ENCODE measurements around the gene DLG2.
A peak's percentile ranks its signal among the peaks of the same experiment; 100 is the strongest.

DLG2 gene

GRCh38 chr11:85551881-85552280 lies 75.3 kb downstream of the DLG2 start:
- DNase-seq, result no peak
- no peaks in the 10 kb centered on the region for H3K36me3 Mint-ChIP-seq (ENCODE audit: low read depth)
- H3K4me1 Mint-ChIP-seq, result no peaks in the 10 kb centered on the region
- peaks cover 8% of the 10 kb centered on the region for H3K9me3 Mint-ChIP-seq
- no peaks in the 10 kb centered on the region for H3K27me3 Mint-ChIP-seq (ENCODE audit: low read depth, poor library complexity)
- H3K4me3 Mint-ChIP-seq, result no peak overlapping the region
- TF ChIP-seq CTCF (IDR thresholded peaks at IDR 0.05), result no peak
- no peak overlapping the region for H3K27ac Mint-ChIP-seq

GRCh38 chr11:85541683-85542082 lies 85.5 kb downstream of the DLG2 start:
- H3K27me3 Mint-ChIP-seq (ENCODE audit: low read depth, poor library complexity), result no peaks in the 10 kb centered on the region
- H3K4me3 Mint-ChIP-seq, result no peak overlapping the region
- H3K36me3 Mint-ChIP-seq (ENCODE audit: low read depth), result no peaks in the 10 kb centered on the region
- H3K27ac Mint-ChIP-seq, result no peak overlapping the region
- H3K9me3 Mint-ChIP-seq, result peaks cover 8% of the 10 kb centered on the region
- no peaks in the 10 kb centered on the region for H3K4me1 Mint-ChIP-seq
- no peak for DNase-seq
- TF ChIP-seq CTCF (IDR thresholded peaks at IDR 0.05), result no peak

- Mint-ChIP-seq H3K9me3 (peaks cover 8% of the 10 kb centered on the region), H3K4me3 (no peak overlapping the region), H3K36me3 (ENCODE audit: low read depth) (no peaks in the 10 kb centered on the region), H3K27ac (peak overlapping the region; percentile 33), H3K27me3 (ENCODE audit: low read depth, poor library complexity) (no peaks in the 10 kb centered on the region), H3K4me1 (no peaks in the 10 kb centered on the region)
- TF ChIP-seq CTCF (IDR thresholded peaks at IDR 0.05), result no peak
- DNase-seq, result no peak
Observed at GRCh38 chr11:85540635-85541205, 86.4 kb downstream of the DLG2 start.

GRCh38 chr11:85540181-85540580 lies 87.0 kb downstream of the DLG2 start:
- Mint-ChIP-seq H3K27ac (peak overlapping the region; percentile 33), H3K4me1 (no peaks in the 10 kb centered on the region), H3K27me3 (ENCODE audit: low read depth, poor library complexity) (no peaks in the 10 kb centered on the region), H3K4me3 (no peak overlapping the region), H3K36me3 (ENCODE audit: low read depth) (no peaks in the 10 kb centered on the region), H3K9me3 (peaks cover 8% of the 10 kb centered on the region)
- TF ChIP-seq CTCF (IDR thresholded peaks at IDR 0.05), result no peak
- DNase-seq, result no peak

- no peak for DNase-seq
- no peaks in the 10 kb centered on the region for H3K27me3 Mint-ChIP-seq (ENCODE audit: low read depth, poor library complexity)
- no peaks in the 10 kb centered on the region for H3K4me1 Mint-ChIP-seq
- peaks cover 13% of the 10 kb centered on the region for H3K9me3 Mint-ChIP-seq
- peaks cover 4% of the 10 kb centered on the region for H3K36me3 Mint-ChIP-seq (ENCODE audit: low read depth)
- TF ChIP-seq CTCF (IDR thresholded peaks at IDR 0.05), result no peak
- H3K27ac Mint-ChIP-seq, result no peak overlapping the region
- no peak overlapping the region for H3K4me3 Mint-ChIP-seq
Observed at GRCh38 chr11:85539740-85540139, 87.4 kb downstream of the DLG2 start.

GRCh38 chr11:85539029-85539689 lies 88.0 kb downstream of the DLG2 start:
- H3K9me3 Mint-ChIP-seq, result peaks cover 15% of the 10 kb centered on the region
- no peak for TF ChIP-seq CTCF (IDR thresholded peaks at IDR 0.05)
- H3K27ac Mint-ChIP-seq, result no peak overlapping the region
- no peak for DNase-seq
- H3K36me3 Mint-ChIP-seq (ENCODE audit: low read depth), result peaks cover 5% of the 10 kb centered on the region
- no peak overlapping the region for H3K4me3 Mint-ChIP-seq
- no peaks in the 10 kb centered on the region for H3K4me1 Mint-ChIP-seq
- H3K27me3 Mint-ChIP-seq (ENCODE audit: low read depth, poor library complexity), result no peaks in the 10 kb centered on the region

Data from nephron progenitor cell (in vitro differentiated cells).